NCI-H82 treated with DMSO at 0.1 percent for 48 hours (cell line): ENCODE data around the gene TRIM69.
"Not testable (repeated sequence)": the region's sequence is repeated elsewhere in the genome, so short reads cannot be mapped to it uniquely, and the experiment has no call there.

ENCODE experiments used
- DNase-seq: peaks from one replicate; lab custom pipeline; 2025; ENCODE audit not compliant: unreplicated experiment; lab: John Stamatoyannopoulos, UW

Gene TRIM69

DNA sequence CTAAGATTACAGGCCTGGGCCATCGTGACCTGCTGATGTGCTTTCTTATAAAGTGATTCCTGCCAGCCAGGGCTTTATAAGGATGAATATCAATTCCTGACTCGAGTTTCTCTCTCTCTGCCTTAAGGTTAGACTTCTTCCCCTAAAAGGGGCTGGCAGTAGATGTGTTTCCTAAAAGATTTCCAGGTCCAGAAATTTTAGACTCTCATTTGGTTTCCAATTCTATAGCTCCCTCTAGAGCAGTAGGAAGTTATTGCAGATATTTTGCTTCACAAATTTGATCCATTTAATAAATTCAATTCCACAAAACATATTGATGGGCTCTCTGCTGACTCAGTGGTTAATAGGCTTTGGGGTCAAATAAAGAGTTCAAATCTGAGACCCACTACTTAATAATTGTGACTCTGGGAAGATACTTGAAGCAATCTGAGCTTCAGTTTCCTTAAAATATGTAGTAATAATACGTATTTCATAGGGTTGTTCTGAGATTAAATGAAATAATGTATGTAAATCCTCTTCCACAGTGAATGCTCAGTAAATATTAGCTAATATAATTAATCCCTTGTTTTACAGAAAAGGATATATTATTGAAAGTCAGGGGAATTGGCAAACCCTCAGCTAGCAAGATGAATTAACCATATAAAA is 2.1 kb downstream of the TRIM69 start:
- peak; percentile 20 for DNase-seq

DNA sequence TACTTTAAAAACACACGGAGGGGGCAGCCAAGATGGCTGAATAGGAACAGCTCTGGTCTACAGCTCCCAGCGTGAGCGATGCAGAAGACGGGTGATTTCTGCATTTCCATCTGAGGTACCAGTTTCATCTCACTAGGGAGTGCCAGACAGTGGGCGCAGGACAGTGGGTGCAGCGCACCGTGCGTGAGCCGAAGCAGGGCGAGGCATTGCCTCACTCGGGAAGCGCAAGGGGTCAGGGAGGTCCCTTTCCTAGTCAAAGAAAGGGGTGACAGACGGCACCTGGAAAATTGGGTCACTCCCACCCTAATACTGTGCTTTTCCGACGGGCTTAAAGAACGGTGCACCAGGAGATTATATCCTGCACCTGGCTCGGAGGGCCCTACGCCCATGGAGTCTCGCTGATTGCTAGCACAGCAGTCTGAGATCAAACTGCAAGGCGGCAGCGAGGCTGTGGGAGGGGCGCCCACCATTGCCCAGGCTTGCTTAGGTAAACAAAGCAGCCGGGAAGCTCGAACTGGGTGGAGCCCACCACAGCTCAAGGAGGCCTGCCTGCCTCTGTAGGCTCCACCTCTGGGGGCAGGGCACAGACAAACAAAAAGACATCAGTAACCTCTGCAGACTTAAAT is 3.0 kb downstream of the TRIM69 start:
- DNase-seq: not testable (repeated sequence)

DNA sequence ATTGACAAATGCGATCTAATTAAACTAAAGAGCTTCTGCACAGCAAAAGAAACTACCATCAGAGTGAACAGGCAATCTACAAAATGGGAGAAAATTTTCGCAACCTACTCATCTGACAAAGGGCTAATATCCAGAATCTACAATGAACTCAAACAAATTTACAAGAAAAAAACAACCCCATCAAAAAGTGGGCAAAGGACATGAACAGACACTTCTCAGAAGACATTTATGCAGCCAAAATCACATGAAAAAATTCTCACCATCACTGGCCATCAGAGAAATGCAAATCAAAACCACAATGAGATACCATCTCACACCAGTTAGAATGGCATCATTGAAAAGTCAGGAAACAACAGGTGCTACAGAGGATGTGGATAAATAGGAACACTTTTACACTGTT is 7.1 kb downstream of the TRIM69 start:
- DNase-seq: not testable (repeated sequence)

DNA sequence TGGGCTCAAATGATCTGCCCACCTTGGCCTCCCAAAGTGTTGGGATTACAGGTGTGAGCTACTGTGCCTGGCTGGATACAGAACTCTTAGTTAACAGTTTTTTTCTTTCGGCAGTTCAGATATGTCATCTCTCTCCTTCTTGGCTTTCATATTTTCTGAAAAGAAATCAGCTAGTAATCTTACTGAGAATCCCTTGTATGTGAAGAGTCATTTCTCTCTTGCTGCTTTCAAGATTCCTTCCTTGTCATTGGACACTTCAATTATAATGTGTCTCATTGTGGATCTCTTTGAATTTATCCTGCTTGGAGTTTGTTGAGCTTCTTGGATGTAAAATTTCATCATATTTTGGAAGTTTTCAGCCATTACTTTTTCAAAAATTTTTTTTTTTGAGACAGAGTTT is 17.0 kb downstream of the TRIM69 start:
- DNase-seq: no peak

DNA sequence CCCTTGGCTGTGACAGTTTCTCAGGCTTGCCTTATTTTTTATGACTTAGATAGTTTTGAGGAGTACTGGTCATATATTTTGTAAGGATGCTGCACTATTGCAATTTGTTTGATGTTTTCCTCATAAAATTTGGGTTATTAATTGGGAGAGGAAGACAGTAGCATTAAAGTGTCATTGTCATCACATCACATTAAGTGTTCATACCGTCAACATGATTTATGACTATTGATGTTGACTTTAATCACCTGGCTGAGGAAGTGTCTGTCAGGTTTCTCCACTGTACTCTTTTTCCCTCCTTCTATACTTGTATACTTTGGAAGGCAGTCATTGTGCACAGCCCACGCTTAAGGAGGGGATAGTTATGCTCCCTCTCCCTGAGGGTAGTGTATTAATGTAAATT is 26.9 kb downstream of the TRIM69 start:
- no peak for DNase-seq

DNA sequence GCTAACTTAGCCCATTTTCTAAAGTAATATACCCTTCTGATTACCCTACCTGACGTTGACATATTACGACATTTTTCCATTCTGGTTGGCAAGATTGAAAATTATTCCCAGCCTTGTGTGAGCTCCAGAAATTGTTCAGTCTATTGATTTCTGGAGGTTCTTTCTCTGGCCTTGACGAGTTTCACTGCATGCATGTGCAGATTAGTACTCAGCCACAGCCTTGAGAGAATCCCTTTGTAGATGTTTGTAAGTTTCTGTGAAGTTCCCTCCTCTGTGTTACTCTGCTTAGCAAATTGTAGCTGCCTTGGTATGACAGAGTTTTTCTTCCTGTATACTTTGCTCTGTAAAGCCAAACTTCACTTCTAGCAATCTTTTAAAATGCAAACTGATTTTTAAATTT is 27.5 kb downstream of the TRIM69 start:
- no peak for DNase-seq

DNA sequence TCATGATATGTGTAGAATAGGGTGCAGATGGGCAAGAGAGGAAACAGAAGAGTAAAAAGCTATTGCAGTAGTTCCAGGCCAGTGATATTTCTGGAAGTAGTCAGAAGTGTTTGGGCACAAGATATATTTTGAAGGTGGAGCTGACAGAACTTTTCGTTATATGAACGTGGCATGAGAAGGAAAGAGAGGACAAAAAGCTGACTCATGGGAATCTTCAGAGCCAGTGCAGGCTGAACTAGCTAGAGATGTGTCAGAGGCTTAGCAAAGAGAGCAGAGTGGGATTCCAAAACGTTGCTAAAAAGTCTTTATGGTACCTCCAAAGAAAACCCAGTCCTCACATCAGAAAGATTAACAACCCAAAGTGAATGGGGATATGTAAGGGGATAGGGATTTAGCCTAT is 28.7 kb downstream of the TRIM69 start:
- no peak for DNase-seq

DNA sequence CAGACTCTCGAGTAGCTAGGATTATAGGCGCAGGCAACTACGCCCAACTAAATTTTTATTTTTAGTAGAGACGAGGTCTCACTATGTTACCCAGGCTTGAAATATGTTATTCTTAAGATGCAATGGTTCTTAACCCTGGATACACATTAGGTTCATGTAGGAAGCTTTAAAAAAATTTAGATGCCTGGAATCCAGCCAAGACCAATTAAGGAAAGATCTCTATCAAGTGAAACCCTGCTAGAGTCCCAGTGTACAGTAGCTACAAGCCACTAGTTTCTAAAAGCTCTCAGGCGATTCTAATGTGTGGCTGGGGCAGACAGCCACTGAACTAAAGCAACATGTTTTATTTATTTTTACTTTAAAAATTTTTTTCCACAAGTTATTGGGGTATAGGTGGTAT is 33.2 kb downstream of the TRIM69 start:
- no peak for DNase-seq

DNA sequence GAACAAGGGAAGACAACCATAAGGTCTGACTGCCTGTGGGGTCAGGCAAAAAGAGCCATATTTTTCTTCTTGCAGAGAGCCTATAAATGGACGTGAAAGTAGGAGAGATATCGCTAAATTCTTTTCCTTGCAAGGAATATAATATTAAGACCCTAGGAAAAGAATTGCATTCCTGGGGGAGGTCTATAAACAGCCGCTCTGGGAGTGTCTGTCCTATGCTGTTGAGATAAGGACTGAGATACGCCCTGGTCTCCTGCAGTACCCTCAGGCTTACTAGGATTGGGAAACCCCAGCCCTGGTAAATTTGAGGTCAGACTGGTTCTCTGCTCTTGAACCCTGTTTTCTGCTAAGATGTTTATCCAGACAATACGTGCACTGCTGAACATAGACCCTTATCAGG is 34.4 kb downstream of the TRIM69 start:
- not testable (repeated sequence) for DNase-seq

DNA sequence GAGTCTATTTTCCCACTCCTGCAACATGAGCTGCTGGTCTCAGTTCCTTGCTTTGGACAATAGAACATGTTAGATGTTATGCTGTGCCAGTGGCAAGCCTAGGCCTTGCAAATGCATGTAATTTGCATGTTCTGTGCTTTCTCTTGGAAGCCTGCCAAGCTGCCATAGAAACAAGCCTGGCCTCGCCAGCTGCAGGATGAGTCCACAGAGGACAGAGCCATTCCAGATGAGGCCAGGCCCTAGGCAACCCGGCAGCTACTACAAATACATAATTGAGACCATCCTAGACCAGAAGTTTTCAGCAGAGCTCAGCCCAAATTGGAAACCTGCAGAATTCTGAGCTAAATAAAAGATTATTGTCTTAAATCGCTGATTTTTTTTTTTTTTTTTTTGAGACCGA is 39.6 kb downstream of the TRIM69 start:
- no peak for DNase-seq

DNA sequence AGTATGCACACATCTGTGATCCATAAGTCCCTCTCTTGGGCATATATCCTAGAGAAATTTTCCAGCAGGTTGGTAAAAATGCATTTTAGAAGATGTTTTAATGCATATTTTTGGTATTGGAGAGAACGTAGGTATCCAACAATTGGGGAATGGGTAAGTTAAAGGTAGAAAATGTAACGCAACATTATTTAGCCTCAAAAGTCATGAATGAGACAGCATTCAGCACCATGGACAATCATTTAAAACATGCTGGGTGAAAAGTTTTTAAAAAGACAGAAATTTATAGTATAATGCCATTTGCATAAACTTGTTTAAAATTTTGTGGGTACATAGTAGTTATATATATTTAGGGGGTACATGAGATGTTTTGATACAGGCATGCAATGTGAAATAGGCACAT is 43.4 kb downstream of the TRIM69 start:
- no peak for DNase-seq

DNA sequence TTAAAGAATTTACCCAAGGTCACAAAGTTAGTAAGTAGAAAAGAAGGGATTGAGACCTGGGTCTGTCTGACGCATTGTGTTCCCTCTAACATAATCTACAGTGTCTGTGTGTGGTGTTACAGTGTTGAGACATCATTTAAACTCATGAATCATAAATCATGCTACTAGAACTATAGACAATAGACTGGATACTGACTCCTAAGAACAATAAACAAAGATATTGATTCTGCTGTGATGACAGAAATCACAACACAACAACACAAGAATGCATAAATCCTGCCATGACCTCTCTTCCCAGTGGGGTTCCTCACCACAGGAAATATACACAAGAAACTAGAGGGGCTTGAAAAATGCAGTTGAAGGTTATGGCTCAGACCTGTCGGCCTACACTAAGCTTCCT is 44.3 kb downstream of the TRIM69 start:
- no peak for DNase-seq

DNA sequence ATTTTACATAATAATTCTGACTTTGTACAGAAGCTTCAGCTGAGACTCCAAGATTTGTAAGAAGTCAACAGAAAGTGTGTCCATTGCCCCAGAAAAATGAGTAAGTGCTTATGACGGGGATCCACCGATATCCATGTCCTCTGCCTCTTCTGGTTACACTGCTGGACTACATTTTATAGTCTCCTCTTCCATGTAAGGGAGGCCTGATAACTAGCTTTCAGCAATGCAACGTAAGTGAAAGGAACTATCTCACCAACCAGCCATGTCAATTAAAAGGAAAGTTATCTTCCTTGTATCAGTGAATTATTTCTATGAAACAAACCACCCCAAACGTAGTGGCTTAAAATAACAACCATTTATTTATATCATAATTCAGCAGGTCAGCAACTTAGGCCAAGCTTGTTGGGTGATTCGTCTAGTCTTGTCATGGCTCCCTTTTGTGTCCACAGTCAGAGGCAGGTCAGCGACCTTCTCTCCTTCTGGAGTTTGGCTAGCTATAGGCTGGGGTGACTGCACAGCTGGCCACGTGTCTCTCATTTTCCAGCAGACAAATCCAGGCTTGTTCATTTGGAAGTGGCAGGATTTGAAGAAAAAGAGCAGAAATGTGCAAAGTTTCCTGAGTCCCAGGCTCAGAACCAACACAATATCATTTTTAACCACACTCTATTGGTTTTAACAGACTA is 44.9 kb downstream of the TRIM69 start:
- no peak for DNase-seq

DNA sequence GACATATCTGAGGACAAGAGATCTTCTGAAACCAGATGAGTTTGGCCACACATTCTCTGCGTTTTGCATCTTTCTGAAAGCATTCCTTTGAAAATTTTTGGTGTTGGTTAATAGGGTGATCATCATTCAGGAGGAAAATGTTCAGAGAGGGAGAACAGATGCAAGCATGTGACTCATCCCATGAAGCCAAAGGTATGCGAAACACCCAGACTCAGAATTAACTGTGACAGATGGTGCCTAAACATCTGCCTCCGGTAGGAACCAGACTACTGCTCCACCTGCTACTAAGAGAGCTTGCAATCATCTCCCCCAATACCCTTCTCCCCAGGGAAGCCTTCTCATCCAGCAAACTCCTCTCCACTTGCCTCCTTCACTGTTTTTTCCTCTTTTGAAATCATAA is 46.2 kb downstream of the TRIM69 start:
- no peak for DNase-seq

DNA sequence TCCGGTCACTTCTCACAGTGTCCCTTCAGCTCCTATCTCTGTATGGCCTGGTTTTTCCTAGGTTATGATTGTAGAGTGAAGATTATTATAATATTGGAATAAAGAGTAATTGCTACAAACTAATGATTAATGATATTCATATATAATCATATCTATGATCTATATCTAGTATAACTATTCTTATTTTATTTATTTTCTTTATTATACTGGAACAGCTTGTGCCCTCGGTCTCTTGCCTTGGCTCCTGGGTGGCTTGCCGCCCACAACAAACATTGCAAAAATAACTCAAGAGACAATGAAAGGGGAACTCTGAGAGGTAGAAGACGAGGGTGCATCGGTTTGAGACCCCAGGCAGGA is 48.6 kb downstream of the TRIM69 start:
- not testable (repeated sequence) for DNase-seq

DNA sequence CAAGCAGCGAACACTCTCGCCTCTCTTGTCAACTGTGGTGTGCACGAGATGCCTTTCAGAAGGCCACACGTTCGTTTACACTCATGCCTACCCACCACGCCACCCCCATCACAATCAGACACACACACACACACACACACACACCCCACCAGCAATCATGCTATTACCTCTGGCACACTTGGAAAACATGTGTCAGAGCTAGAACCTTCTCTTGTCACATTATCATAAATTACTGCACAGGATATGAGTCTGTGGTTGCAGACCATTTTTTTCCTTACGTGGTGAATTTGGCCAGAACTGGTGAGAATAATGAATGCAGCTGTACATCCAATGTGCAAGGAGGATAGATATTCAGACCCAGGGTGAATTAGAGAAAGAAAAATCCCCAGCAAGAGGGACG is 52.4 kb downstream of the TRIM69 start:
- no peak for DNase-seq

DNA sequence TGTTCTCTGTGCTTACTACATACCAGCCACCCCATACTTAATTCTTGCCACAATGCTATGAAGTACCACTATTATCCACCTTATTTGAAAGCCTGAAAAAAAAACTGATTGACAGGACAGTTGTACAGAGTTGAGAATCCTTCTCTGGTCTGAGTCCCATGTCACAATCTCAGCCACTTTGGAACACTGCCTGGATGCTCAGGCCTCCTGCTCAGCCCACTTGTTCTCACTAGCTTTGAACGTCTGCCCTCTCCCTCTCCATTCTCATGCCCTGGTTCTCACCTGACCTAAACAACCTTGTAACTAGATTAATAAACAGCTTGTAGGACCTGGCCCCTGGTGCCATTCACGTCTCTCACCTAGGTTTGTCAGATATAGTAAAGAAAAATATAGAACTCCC is 53.9 kb downstream of the TRIM69 start:
- no peak for DNase-seq

DNA sequence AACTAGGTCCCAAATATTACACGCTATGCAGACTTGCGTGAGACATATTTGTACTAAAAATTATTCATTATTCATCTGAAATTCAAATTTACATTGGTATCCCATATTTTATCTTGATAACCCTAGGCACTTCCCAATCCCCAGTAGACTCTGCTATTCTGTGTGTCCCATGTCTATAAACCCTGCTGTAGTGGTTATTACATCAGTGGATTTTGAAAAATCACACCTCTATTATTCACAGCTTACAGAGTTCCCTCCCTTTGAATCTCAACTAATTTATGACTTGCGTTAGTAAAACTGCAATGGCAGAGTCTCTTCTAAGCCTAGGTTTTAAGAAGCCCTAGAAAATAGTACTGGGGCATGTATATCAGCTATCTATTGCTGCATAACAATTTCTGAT is 54.3 kb downstream of the TRIM69 start:
- no peak for DNase-seq

DNA sequence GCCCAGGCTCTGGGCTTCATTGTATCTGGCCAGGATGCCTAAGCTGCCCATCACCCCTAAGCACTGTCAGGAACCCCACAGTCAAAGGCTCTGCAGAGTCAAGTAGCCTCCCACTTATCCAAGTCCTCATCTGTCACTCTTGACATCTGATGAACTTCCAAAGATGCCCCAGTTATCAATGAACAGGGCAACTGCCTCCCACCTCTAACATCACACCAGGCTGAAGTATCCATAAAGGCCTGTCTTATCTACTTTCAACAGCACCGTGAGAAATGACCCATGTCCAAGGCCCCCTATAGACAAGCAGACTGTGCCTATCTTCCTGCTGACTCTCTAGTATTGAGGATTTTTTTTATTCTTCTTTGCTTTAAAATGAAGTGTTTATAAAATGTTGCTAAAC is 56.4 kb downstream of the TRIM69 start:
- no peak for DNase-seq

DNA sequence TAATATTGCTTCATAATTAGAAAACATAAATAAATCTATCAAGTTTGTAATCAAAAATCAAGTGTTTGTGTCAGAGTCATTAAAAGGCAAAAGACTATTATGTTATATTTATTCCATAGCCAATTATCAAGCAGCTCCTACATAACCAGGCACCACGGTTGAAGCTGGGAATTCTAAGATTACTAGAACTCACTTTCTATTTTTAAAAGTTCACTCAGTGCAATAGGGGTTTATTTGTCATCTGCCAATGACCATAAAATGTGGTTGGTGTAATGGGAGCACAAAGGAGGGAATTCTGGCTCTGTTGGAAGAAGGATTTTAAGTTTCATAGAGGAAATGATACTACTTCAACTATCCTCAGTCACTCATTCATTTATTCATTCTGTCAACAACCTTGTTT is 57.7 kb downstream of the TRIM69 start:
- no peak for DNase-seq

DNA sequence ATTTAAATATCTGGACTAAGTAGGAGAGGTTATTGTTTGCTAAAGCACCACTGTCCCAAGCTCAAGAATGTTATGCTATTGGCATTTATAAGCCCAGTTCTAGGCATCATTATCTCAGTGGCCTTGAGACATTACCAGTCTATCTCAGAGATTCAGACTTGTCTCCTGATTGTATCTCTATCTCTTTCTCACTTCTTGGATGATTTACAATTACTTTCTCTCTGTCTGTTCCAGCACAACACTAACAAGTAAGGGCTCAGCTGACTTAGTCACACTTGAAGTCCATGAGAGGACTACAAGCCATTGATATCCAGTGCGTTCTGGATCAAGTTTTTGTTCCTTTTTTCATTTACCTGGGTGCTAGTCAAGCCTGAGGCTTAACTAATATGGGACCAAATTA is 60.2 kb downstream of the TRIM69 start:
- DNase-seq: no peak

DNA sequence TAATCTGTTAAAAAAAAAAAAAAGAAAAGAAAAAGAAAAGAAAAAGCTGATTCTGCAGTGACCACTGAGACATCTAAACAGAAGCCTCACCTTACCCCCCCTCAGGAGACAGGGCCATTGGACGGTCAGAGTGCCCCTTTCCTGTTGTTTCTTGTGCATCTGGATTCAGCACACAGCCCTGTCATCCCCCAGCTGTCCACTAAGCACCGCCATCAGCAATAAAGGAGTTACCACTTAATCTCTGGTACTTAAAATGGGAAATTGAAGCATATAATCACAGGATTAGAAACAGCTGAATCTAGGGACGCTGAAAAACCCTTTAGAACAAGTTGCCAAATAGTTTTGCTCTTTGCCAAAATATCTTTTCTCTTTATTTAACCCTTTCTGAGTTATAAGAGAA is 62.5 kb downstream of the TRIM69 start:
- peak; percentile 32 for DNase-seq

DNA sequence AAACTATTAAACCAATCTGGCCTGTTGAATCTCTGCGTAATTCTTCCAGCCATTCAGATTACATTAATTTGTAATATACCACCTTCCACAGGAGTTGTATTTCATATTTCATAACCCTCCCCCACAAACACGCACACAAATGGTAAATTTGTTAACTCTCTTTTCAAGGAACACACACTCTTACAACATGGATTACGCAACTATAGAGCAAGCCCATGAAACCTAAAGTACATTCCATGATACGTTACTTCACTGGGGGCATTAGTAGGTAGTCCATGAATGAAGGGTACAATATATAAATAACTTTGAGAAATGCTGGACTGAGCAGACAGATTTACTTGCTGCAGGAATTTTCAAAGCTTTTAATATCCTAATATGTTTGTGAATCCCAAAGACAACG is 65.0 kb downstream of the TRIM69 start:
- no peak for DNase-seq
